Common myeloid progenitor, CD34-positive (primary cell): ENCODE results near the gene RRP1B.
"Not testable (repeated sequence)": the region's sequence is repeated elsewhere in the genome, so short reads cannot be mapped to it uniquely, and the experiment has no call there.

Experiments used
- CTCF ChIA-PET: fragments of 350-600 bp; sonication (Branson Sonifier 250); formaldehyde crosslinking; loops from one replicate; lab custom pipeline; 2021; ENCODE audit warnings: antibody characterized with exemption; lab: Charles Lee
- POLR2A ChIA-PET: fragments of 350-600 bp; sonication (Branson Sonifier 250); formaldehyde crosslinking; loops from one replicate; lab custom pipeline; 2021; ENCODE audit warnings: antibody characterized with exemption; lab: Charles Lee
- DNase-seq, 3 donors: peaks; one replicate each; pipeline versions ENCODE4 v3.0.0 to v3.0.0-alpha.2; 2013
- H3K27ac ChIP-seq, 2 experiments: 1 replicate in 1 of 2; 2 replicates in 1 of 2; pipeline ENCODE4 v1.7.0; 2013; ENCODE audit warnings: inconsistent platforms in 2 of 2, low read length in 2 of 2, mild to moderate bottlenecking in 2 of 2, low read depth in 1 of 2, moderate library complexity in 1 of 2; ENCODE audit not compliant: severe bottlenecking in 2 of 2, insufficient read depth in 1 of 2, poor library complexity in 1 of 2
- H3K27me3 ChIP-seq, 5 experiments: replicated peaks in 2 of 5; 1 replicate in 3 of 5; 2 replicates in 2 of 5; pipeline versions ENCODE4 v1.6.1 to v1.7.0; 2013; ENCODE audit warnings: low read length in 4 of 5, mild to moderate bottlenecking in 2 of 5, moderate library complexity in 2 of 5, inconsistent platforms in 1 of 5; ENCODE audit not compliant: insufficient read depth in 5 of 5, control insufficient read depth in 4 of 5
- H3K36me3 ChIP-seq, 4 experiments: 1 replicate in 2 of 4; 2 replicates in 2 of 4; pipeline versions ENCODE4 v1.6.1 to v1.7.0; 2013; ENCODE audit warnings: low read length in 3 of 4, control low read depth in 1 of 4, mild to moderate bottlenecking in 1 of 4; ENCODE audit not compliant: control insufficient read depth in 4 of 4, insufficient read depth in 4 of 4
- H3K4me1 ChIP-seq, 4 experiments: 1 replicate in 3 of 4; 2 replicates in 1 of 4; pipeline versions ENCODE4 v1.6.1 to v1.7.1; 2013; ENCODE audit warnings: low read length in 3 of 4, mild to moderate bottlenecking in 3 of 4, control low read depth in 1 of 4, inconsistent platforms in 1 of 4, moderate library complexity in 1 of 4; ENCODE audit not compliant: control insufficient read depth in 4 of 4, insufficient read depth in 4 of 4; ENCODE audit errors: control extremely low read depth in 1 of 4
- H3K4me3 ChIP-seq, 7 experiments: 1 replicate in 4 of 7; 2 replicates in 3 of 7; pipeline versions ENCODE4 v1.5.1 to v1.7.0; 2013; ENCODE audit warnings: mild to moderate bottlenecking in 7 of 7, low read length in 6 of 7, moderate library complexity in 6 of 7, inconsistent platforms in 2 of 7, low read depth in 2 of 7, control low read depth in 1 of 7; ENCODE audit not compliant: insufficient read depth in 4 of 7, control insufficient read depth in 1 of 7; ENCODE audit errors: extremely low read depth in 1 of 7
- H3K9me3 ChIP-seq, 5 experiments: 1 replicate in 4 of 5; 2 replicates in 1 of 5; pipeline versions ENCODE4 v1.6.1 to v1.7.1; 2013; ENCODE audit warnings: low read length in 4 of 5, mild to moderate bottlenecking in 2 of 5, inconsistent platforms in 1 of 5, low read depth in 1 of 5, moderate library complexity in 1 of 5; ENCODE audit not compliant: control insufficient read depth in 4 of 5, insufficient read depth in 2 of 5; ENCODE audit errors: control extremely low read depth in 1 of 5
- WGBS: methylation state at CpG from one replicate; pipeline ENCODE4 v1.1.5; 2013; ENCODE audit not compliant: insufficient coverage; 5-methylcytosine and 5-hydroxymethylcytosine counted together

RRP1B gene

DNA sequence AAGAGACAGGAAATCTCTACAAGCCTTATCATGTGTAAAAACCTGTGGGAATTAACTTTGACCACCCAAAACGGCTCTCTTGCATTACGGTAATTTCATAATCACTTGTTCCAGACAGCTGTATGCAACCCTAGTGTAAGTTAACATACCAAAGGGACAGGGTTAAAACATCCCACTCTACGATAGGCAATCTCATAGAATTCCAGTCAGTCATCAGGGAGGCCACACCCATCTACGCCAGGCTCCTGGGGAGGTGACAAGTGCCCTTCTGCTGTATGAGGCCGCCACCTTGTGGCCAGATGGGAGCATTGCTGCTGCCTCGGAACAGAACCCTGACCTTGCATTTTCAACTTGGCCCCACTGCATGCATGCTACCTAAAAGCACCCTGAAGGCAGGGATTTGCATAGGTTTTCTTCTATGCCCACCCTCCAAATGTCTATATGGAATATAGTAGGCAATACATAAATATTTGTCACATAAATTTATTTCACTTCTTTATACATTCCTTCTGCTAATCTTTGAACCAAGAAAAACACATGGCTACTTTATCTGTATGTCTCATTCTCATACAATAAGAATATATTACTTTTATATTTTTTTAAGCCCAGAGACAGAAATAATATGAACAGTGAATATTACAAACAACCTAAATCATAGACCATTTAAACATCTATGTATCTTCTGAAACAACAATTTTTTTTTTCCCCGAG lies 12.7 kb upstream of the RRP1B start:
- POLR2A ChIA-PET, result no interaction called here
- WGBS, result 17% methylated on average over 6 of the region's 7 CpGs
- no peaks in the 10 kb centered on the region for H3K9me3 ChIP-seq
- H3K36me3 ChIP-seq, result no peaks in the 10 kb centered on the region
- DNase-seq, result peak; percentile 88 to 90 (median 89)
- H3K4me1 ChIP-seq, result peaks cover 2 to 20% (median 12%) of the 10 kb centered on the region in 4 experiments
- no peaks in the 10 kb centered on the region for H3K27me3 ChIP-seq
- CTCF ChIA-PET, result interaction anchor here (1.3 to 5.3 kb wide), 4 partner anchors 10 to 358 kb away, joined by 3 to 26 read pairs (median 4); no protein-coding TSS in a partner anchor
- H3K4me3 ChIP-seq, result peak overlapping the region in 1 of 7 experiments; percentile 36
- no peak overlapping the region for H3K27ac ChIP-seq

DNA sequence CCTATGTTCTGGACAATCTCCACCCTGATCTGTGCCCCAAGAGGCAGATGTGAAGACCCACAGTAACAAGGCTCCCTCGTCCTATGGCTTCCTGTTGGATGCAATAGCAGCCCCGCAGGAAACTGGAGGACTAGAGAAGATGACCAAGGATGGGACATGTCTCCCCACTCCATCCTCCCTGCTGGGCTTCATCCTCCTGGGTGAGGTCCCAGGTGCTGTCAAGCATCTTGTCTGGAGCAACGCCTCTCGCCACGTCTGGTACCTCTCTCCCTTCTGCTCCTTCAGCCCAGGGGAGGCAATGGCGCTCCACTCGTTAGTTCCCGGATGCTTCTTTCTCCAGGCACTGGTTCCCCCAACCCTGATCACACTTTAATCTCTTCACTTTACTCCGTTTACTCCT lies 11.2 kb upstream of the RRP1B start:
- CTCF ChIA-PET, result interaction anchor here (1.0 to 5.3 kb wide), 3 partner anchors 8 to 333 kb away, joined by 3 to 26 read pairs (median 4); no protein-coding TSS in a partner anchor
- 97% methylated on average over 8 of the region's 9 CpGs for WGBS
- Histone ChIP-seq H3K27me3 (no peaks in the 10 kb centered on the region), H3K27ac (no peak overlapping the region), H3K4me1 (peaks cover 2 to 27% (median 13%) of the 10 kb centered on the region in 4 experiments), H3K36me3 (no peaks in the 10 kb centered on the region), H3K9me3 (no peaks in the 10 kb centered on the region), H3K4me3 (no peak overlapping the region)
- DNase-seq, result no peak
- POLR2A ChIA-PET, result no interaction called here

DNA sequence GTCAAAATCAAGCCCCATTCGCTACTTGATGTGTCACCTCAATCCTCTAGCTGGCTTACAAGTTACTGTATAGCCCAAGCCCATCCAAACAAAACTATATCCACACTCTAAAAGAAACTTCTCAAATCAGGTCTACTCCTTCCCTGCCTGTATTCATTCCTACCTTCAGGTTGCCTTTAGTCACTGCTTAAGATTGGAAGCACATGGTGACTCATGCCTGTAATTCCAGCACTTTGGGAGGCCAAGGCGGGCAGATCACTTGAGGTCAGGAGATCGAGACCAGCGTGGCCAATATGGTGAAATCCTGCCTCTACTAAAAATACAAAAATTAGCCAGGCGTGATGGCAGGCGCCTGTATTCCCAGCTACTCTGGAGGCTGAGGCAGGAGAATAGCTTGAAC lies 7.4 kb upstream of the RRP1B start:
- WGBS, result 91% methylated on average over 4 of the region's 6 CpGs
- DNase-seq, CTCF ChIA-PET: not testable (repeated sequence)

DNA sequence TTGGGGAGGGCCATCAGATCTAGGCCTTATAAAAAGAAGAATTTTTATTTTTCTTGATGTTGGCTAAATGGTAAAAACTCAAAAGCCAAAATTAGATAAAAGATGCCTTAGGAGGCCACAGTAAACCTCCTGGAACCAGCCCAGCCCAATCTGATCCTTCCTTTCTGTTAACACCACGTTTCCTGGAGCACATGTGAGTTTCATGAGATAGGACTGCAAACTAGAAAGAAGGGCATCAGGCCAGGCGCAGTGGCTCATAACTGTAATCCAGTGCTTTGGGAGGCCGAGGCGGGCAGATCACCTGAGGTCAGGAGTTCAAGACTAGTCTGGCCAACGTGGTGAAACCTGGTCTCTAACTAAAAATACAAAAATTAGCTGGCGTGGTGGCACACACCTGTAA lies 6.7 kb upstream of the RRP1B start:
- CTCF ChIA-PET, result no interaction called here
- no peak overlapping the region for H3K4me3 ChIP-seq
- POLR2A ChIA-PET, result no interaction called here
- no peaks in the 10 kb centered on the region for H3K9me3 ChIP-seq
- H3K27ac ChIP-seq, result no peak overlapping the region
- H3K36me3 ChIP-seq, result no peaks in the 10 kb centered on the region
- no peaks in the 10 kb centered on the region for H3K27me3 ChIP-seq
- 42% methylated on average over 5 of the region's 6 CpGs for WGBS
- peaks cover 0 to 17% (median 12%) of the 10 kb centered on the region in 4 experiments for H3K4me1 ChIP-seq
- peak in 2 of 3 donors; percentile 18 to 32 for DNase-seq

More for the DNA sequence above, 7.4 kb upstream of the RRP1B start:
- H3K9me3 ChIP-seq, H3K27ac ChIP-seq, H3K36me3 ChIP-seq, H3K4me3 ChIP-seq, POLR2A ChIA-PET, H3K27me3 ChIP-seq: not testable (repeated sequence)
- peaks cover 0 to 13% (median 5%) of the 10 kb centered on the region in 4 experiments for H3K4me1 ChIP-seq

DNA sequence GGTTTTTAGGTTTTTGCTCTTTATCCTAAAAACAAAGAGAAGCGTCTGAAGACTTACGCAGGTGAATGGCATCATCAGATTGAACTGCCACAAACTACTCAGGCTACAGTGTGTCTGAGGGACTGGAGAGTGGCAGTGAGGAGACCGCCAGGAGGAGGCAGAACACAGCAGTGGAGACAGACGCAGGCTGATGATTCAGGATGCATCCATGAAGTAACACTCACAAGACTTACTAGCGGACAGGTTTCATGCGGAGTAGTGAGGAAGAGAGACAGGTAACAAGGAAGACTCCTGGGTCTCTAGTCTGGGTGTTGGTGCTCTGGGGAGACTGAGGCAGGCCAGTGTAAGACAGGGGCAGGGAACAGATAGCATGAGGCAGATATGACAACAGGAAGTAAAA lies 5.7 kb upstream of the RRP1B start:
- H3K4me3 ChIP-seq, result no peak overlapping the region
- H3K27ac ChIP-seq, result no peak overlapping the region
- peaks cover 0 to 27% (median 21%) of the 10 kb centered on the region in 4 experiments for H3K4me1 ChIP-seq
- no peak for DNase-seq
- POLR2A ChIA-PET, result no interaction called here
- no peaks in the 10 kb centered on the region for H3K9me3 ChIP-seq
- H3K36me3 ChIP-seq, result no peaks in the 10 kb centered on the region
- CTCF ChIA-PET, result no interaction called here
- 100% methylated on average over 6 of the region's 6 CpGs for WGBS
- no peaks in the 10 kb centered on the region for H3K27me3 ChIP-seq

DNA sequence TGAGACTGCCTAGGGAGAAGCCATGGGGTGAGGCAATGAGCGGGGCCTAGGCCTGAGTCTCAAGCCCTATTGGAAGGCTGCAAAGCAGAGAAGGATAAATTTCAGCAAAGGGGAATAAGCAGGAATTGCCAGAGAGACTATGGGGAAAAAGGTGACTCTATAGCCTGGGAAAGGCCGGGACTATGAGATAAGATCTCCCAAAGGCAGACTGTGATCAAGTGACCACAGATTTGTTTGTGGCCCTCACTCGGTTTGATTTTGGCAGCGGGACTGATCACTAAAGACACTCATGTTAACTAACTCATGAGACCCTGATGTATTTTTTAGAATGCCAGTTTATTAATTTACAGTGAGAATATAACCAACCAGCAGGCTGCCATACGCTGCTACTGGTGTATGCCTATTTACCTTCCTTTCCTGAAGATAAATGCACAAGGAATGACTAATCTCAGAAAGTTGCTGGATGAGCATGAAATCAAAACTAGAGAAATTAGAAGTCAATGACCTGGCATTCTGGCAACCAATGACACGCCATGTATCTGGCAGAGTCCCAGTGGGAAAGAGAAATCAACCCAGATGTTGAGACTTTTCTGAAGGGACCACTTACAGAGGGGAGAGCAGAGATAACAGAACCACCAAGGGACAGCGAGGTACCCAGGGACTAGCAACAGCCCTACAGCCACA lies 4.4 kb upstream of the RRP1B start:
- ChIA-PET POLR2A (no interaction called here), CTCF (interaction anchor here (1.5 kb wide), 2 partner anchors 10 to 16 kb away, joined by 3 read pairs; no protein-coding TSS in a partner anchor)
- no peaks in the 10 kb centered on the region for H3K9me3 ChIP-seq
- H3K27me3 ChIP-seq, result no peaks in the 10 kb centered on the region
- 89% methylated on average over 5 of the region's 7 CpGs for WGBS
- H3K27ac ChIP-seq, result no peak overlapping the region
- H3K4me3 ChIP-seq, result no peak overlapping the region
- no peaks in the 10 kb centered on the region for H3K36me3 ChIP-seq
- H3K4me1 ChIP-seq, result peaks cover 0 to 36% (median 30%) of the 10 kb centered on the region in 4 experiments
- DNase-seq, result no peak
